OCI-LY1 (cell line): ENCODE results near the gene POU4F3.

Source experiments
- H2AFZ ChIP-seq: fragments of 200-600 bp; sonication (generic), shearing (Covaris generic); 2 replicates; pipeline ENCODE4 v1.6.0; 2014; ENCODE audit warnings: antibody characterized with exemption, mild to moderate bottlenecking, low read length
- H3F3A ChIP-seq: fragments of 200-600 bp; sonication (generic), shearing (Covaris generic); 2 replicates; pipeline ENCODE4 v1.6.0; 2014; ENCODE audit warnings: mild to moderate bottlenecking, antibody characterized with exemption, low read length, moderate library complexity; ENCODE audit not compliant: insufficient read depth
- H3K27ac ChIP-seq: fragments of 200-600 bp; sonication (generic); 2 replicates; pipeline ENCODE4 v1.5.1; 2014; ENCODE audit warnings: low read length, mixed run types, mild to moderate bottlenecking, low read depth; ENCODE audit not compliant: poor library complexity, severe bottlenecking
- H3K27me3 ChIP-seq: fragments of 200-600 bp; sonication (generic); 2 replicates; pipeline ENCODE4 v1.6.0; 2014; ENCODE audit warnings: antibody characterized with exemption, mild to moderate bottlenecking, low read length, moderate library complexity; ENCODE audit not compliant: insufficient read depth
- H3K36me3 ChIP-seq: fragments of 200-600 bp; sonication (generic); 2 replicates; pipeline ENCODE4 v1.6.1; 2014; ENCODE audit warnings: mild to moderate bottlenecking, antibody characterized with exemption, low read length, moderate library complexity, mixed read lengths; ENCODE audit not compliant: insufficient read depth
- H3K4me1 ChIP-seq: fragments of 200-600 bp; sonication (generic); 2 replicates; pipeline ENCODE4 v1.5.1; 2014; ENCODE audit warnings: mild to moderate bottlenecking, low read length, moderate library complexity; ENCODE audit not compliant: insufficient read depth, severe bottlenecking
- H3K4me2 ChIP-seq: fragments of 200-600 bp; sonication (generic), shearing (Covaris generic); 2 replicates; pipeline ENCODE4 v1.6.1; 2014; ENCODE audit warnings: low read length
- H3K4me3 ChIP-seq: fragments of 200-600 bp; sonication (generic); 2 replicates; pipeline ENCODE4 v1.5.1; 2014; ENCODE audit warnings: low read length, low read depth, mild to moderate bottlenecking, mixed read lengths; ENCODE audit not compliant: poor library complexity, severe bottlenecking
- H3K79me2 ChIP-seq: fragments of 200-600 bp; shearing (Covaris generic); 2 replicates; pipeline ENCODE4 v1.6.1; 2016; ENCODE audit warnings: mixed run types, low read length, mixed read lengths; ENCODE audit not compliant: insufficient read depth
- H3K9ac ChIP-seq: fragments of 200-600 bp; sonication (generic), shearing (Covaris generic); 2 replicates; pipeline ENCODE4 v1.6.1; 2014; ENCODE audit warnings: mild to moderate bottlenecking, low read length, mixed read lengths
- H3K9me2 ChIP-seq: fragments of 200-600 bp; sonication (generic), shearing (Covaris generic); 2 replicates; pipeline ENCODE4 v1.6.1; 2014; ENCODE audit warnings: low read depth, mild to moderate bottlenecking, low read length, mixed read lengths
- H3K9me3 ChIP-seq: fragments of 200-600 bp; shearing (Covaris generic); 2 replicates; pipeline ENCODE4 v1.6.1; 2014; ENCODE audit warnings: low read length, mixed read lengths
- H4K20me1 ChIP-seq: fragments of 200-600 bp; sonication (generic), shearing (Covaris generic); 2 replicates; pipeline ENCODE4 v1.6.0; 2016; ENCODE audit warnings: mild to moderate bottlenecking, low read length; ENCODE audit not compliant: insufficient read depth
- EZH2 ChIP-seq: fragments of 200-600 bp; sonication (generic), shearing (Covaris generic); IDR thresholded peaks from 2 replicates; pipeline ENCODE4 v1.8.0; 2017; ENCODE audit warnings: borderline replicate concordance, mixed run types, mild to moderate bottlenecking, antibody characterized with exemption, low read length, moderate library complexity, mixed read lengths
- TF ChIP-seq, protein P1 (sequence below): fragments of 200-600 bp; sonication (generic), shearing (Covaris generic); IDR thresholded peaks from 2 replicates; pipeline ENCODE4 v1.5.1; 2017; ENCODE audit warnings: mild to moderate bottlenecking, antibody characterized with exemption, low read length, moderate library complexity, mixed read lengths

POU4F3 gene

DNA sequence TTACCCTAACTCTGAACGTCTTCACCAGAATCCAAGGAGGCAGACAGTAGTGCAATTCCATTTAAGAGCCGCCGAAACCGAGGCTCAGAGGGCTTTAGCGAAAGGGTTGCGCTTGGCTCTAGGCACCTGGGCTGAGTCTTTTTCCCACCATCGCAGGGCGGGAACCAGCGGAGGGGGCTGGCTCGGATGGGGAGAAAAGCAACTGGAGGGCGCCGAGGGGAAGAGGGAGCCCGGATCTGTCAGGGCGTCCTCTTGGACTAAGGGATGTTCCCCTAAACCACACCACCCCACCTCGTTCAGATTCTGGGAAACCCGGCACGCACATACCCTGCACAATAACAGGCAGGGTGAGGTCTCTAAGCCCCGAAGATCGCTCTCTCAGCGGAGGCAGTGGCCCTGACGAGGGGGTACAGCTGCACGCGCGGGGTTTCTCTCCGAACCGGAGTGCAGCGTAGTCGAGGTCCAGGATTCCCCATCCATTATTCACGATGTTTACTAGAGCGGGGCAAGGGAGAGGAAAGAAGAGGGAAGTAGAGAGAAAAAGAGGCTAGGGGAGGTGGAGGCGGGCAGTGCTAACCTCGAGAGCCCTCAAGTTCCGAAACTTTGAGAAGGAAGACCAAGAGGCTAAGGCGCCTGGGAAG is 1.3 kb upstream of the POU4F3 start:
- H3K4me2 ChIP-seq: no peak overlapping the region
- TF ChIP-seq, protein P1, sequence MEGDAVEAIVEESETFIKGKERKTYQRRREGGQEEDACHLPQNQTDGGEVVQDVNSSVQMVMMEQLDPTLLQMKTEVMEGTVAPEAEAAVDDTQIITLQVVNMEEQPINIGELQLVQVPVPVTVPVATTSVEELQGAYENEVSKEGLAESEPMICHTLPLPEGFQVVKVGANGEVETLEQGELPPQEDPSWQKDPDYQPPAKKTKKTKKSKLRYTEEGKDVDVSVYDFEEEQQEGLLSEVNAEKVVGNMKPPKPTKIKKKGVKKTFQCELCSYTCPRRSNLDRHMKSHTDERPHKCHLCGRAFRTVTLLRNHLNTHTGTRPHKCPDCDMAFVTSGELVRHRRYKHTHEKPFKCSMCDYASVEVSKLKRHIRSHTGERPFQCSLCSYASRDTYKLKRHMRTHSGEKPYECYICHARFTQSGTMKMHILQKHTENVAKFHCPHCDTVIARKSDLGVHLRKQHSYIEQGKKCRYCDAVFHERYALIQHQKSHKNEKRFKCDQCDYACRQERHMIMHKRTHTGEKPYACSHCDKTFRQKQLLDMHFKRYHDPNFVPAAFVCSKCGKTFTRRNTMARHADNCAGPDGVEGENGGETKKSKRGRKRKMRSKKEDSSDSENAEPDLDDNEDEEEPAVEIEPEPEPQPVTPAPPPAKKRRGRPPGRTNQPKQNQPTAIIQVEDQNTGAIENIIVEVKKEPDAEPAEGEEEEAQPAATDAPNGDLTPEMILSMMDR: no peak
- no peak for TF ChIP-seq EZH2
- no peaks in the 10 kb centered on the region for H3K27me3 ChIP-seq

DNA sequence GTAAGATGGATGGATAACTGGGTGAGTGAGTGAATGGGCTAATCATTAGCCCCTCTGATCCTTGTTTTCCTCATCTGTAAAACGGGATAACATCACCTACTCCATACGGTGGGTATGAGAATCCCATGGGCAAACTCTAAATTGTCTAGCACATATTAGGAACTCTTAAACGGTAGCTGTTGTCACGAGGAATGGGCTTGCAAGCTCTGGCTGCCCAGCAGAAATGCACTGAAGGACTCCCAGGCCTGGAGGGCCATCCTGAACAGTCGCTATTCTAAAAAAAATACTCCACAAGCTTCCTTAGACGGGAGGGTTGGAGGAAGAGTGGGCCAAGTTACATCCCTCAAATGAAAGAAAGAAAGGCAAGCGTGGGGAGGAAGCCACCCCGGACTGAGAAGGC is 711 bp upstream of the POU4F3 start:
- Histone ChIP-seq H3K36me3 (no peaks in the 10 kb centered on the region), H3K79me2 (no peaks in the 10 kb centered on the region), H3K27me3 (no peaks in the 10 kb centered on the region), H2AFZ (no peak overlapping the region), H4K20me1 (no peaks in the 10 kb centered on the region), H3F3A (no peaks in the 10 kb centered on the region), H3K9ac (no peak overlapping the region), H3K9me2 (no peaks in the 10 kb centered on the region), H3K9me3 (no peaks in the 10 kb centered on the region), H3K4me1 (no peaks in the 10 kb centered on the region), H3K4me3 (no peak overlapping the region), H3K4me2 (no peak overlapping the region), H3K27ac (no peak overlapping the region)
- TF ChIP-seq EZH2: no peak
- TF ChIP-seq, protein P1: no peak

More for the DNA sequence above, 1.3 kb upstream of the POU4F3 start:
- Histone ChIP-seq H4K20me1 (no peaks in the 10 kb centered on the region), H2AFZ (no peak overlapping the region), H3K79me2 (no peaks in the 10 kb centered on the region), H3K9me3 (no peaks in the 10 kb centered on the region), H3K4me3 (no peak overlapping the region), H3K9ac (no peak overlapping the region), H3K36me3 (no peaks in the 10 kb centered on the region), H3K4me1 (no peaks in the 10 kb centered on the region), H3F3A (no peaks in the 10 kb centered on the region), H3K27ac (no peak overlapping the region), H3K9me2 (no peaks in the 10 kb centered on the region)

DNA sequence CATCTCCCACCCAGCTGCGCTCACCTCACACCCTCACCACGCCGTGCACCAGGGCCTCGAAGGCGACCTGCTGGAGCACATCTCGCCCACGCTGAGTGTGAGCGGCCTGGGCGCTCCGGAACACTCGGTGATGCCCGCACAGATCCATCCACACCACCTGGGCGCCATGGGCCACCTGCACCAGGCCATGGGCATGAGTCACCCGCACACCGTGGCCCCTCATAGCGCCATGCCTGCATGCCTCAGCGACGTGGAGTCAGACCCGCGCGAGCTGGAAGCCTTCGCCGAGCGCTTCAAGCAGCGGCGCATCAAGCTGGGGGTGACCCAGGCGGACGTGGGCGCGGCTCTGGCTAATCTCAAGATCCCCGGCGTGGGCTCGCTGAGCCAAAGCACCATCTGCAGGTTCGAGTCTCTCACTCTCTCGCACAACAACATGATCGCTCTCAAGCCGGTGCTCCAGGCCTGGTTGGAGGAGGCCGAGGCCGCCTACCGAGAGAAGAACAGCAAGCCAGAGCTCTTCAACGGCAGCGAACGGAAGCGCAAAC is 1.1 kb downstream of the POU4F3 start:
- Histone ChIP-seq H3K36me3 (no peaks in the 10 kb centered on the region), H3K27me3 (no peaks in the 10 kb centered on the region), H3K79me2 (no peaks in the 10 kb centered on the region), H3K4me3 (no peak overlapping the region), H3K4me2 (no peak overlapping the region), H3K27ac (no peak overlapping the region), H3K9me3 (no peaks in the 10 kb centered on the region), H3K9ac (no peak overlapping the region), H4K20me1 (no peaks in the 10 kb centered on the region), H3K9me2 (no peaks in the 10 kb centered on the region), H2AFZ (no peak overlapping the region), H3F3A (no peaks in the 10 kb centered on the region), H3K4me1 (no peaks in the 10 kb centered on the region)
- TF ChIP-seq, protein P1: no peak
- TF ChIP-seq EZH2: no peak
